HG03066 (cell line): Measurements from ENCODE around the gene MELTF.

Source experiments
- ATAC-seq: cut with Tn5 transposase; IDR thresholded peaks from one replicate; pipeline ENCODE4 v1.9.1; 2021; ENCODE audit warnings: low read depth; ENCODE audit not compliant: unreplicated experiment

The MELTF gene

GRCh38 chr3:197011780-197012539 lies 17.7 kb downstream of the MELTF start:
- no peak for ATAC-seq

- ATAC-seq = no peak
Measured at GRCh38 chr3:197010556-197011351, 18.9 kb downstream of the MELTF start.

GRCh38 chr3:197009532-197010019 lies 20.0 kb downstream of the MELTF start:
- no peak for ATAC-seq

GRCh38 chr3:197008436-197009209 lies 21.0 kb downstream of the MELTF start:
- no peak for ATAC-seq

GRCh38 chr3:197007953-197008352 lies 21.7 kb downstream of the MELTF start:
- ATAC-seq = no peak

- ATAC-seq = no peak
Measured at GRCh38 chr3:197007296-197007940, 22.2 kb downstream of the MELTF start.

- no peak for ATAC-seq
Measured at GRCh38 chr3:197006860-197007259, 22.8 kb downstream of the MELTF start.

GRCh38 chr3:197006446-197006845 lies 23.2 kb downstream of the MELTF start:
- ATAC-seq = no peak

- ATAC-seq = peak; percentile 17
Measured at GRCh38 chr3:197003461-197004385, 25.9 kb downstream of the MELTF start.

- peak; percentile 69 for ATAC-seq
Measured at GRCh38 chr3:197002701-197003454, 26.7 kb downstream of the MELTF start.

- ATAC-seq = peak; percentile 14
Measured at GRCh38 chr3:197001972-197002700, 27.5 kb downstream of the MELTF start.

GRCh38 chr3:197001106-197001971 lies 28.3 kb downstream of the MELTF start:
- no peak for ATAC-seq

GRCh38 chr3:197000211-197000610 lies 29.4 kb downstream of the MELTF start:
- ATAC-seq = no peak

- ATAC-seq = no peak
Measured at GRCh38 chr3:196998966-196999760, 30.5 kb downstream of the MELTF start.

- no peak for ATAC-seq
Measured at GRCh38 chr3:196997311-196997710, 32.3 kb downstream of the MELTF start.
